PFSK-1 (cell line): ENCODE results near the gene RPL12.

Source experiments
- FOXP2 ChIP-seq: optimal IDR thresholded peaks from 2 replicates; pipeline ENCODE3; 2011; ENCODE audit warnings: borderline replicate concordance, control low read depth, inconsistent platforms; ENCODE audit not compliant: insufficient read depth; ENCODE audit errors: extremely low read length, extremely low read depth
- TAF1 ChIP-seq: IDR thresholded peaks from 2 replicates; pipeline ENCODE4 v1.6.1; 2012; ENCODE audit warnings: low read length, control low read depth, borderline replicate concordance; ENCODE audit not compliant: insufficient read depth
- TF ChIP-seq, protein P1 (sequence below), 2 experiments: IDR thresholded peaks; 2 replicates each; pipeline versions ENCODE4 v1.6.1 to v1.8.0; 2011 to 2012; ENCODE audit warnings: low read depth in 2 of 2, low read length in 2 of 2, control low read depth in 1 of 2, inconsistent platforms in 1 of 2, mild to moderate bottlenecking in 1 of 2, moderate library complexity in 1 of 2; ENCODE audit not compliant: insufficient read depth in 1 of 2

DNA sequence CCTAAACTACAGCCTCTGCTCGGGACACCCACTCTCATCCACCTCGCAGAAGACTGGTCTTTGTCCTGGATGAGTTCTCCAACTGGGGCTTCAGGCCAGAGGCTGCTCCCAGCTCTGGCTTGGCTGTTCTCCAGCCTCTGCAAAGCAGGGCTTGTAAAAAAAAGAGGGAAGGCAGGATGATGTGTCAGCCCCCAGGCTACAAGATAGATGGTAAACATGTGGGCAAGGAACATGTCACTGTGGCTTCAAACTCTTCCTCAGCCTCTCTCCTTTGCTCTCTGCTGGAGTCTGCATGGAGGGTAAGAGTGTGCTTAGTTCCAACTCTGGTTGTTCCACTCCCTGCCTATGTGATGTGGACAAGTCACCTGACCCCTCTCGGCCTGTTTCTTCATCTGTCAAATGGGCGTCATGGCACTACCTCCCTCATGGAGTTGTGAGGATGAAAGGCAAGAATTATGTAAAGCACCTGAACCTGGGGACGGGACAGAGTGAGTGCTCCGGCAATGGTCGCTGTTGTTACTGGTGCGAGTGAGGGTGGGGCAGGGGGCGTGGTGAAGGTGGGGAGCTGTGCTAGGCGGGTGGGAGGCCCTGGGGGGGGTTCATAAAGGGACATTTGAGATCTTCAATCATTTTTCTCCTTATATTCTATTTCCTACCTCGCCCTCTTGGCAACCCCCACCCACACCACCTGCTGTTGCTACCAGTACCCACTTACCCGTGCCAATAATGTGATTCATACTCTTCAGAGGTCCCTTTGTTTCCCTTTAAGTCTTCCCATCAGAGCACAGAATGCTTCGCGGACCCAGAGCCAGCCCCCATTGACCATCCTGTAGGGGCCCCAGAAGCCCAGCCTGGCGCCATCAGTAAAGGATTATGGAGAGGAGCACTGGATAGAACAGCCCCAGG is 33.8 kb downstream of the RPL12 start:
- TF ChIP-seq FOXP2: no peak
- TF ChIP-seq, protein P1, sequence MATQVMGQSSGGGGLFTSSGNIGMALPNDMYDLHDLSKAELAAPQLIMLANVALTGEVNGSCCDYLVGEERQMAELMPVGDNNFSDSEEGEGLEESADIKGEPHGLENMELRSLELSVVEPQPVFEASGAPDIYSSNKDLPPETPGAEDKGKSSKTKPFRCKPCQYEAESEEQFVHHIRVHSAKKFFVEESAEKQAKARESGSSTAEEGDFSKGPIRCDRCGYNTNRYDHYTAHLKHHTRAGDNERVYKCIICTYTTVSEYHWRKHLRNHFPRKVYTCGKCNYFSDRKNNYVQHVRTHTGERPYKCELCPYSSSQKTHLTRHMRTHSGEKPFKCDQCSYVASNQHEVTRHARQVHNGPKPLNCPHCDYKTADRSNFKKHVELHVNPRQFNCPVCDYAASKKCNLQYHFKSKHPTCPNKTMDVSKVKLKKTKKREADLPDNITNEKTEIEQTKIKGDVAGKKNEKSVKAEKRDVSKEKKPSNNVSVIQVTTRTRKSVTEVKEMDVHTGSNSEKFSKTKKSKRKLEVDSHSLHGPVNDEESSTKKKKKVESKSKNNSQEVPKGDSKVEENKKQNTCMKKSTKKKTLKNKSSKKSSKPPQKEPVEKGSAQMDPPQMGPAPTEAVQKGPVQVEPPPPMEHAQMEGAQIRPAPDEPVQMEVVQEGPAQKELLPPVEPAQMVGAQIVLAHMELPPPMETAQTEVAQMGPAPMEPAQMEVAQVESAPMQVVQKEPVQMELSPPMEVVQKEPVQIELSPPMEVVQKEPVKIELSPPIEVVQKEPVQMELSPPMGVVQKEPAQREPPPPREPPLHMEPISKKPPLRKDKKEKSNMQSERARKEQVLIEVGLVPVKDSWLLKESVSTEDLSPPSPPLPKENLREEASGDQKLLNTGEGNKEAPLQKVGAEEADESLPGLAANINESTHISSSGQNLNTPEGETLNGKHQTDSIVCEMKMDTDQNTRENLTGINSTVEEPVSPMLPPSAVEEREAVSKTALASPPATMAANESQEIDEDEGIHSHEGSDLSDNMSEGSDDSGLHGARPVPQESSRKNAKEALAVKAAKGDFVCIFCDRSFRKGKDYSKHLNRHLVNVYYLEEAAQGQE (IDR thresholded peaks at IDR 0.05; ENCODE audit: insufficient read depth in 1 of 2, low read depth in 2 of 2, low read length in 2 of 2): no peak
- no peak for TF ChIP-seq TAF1
